PC-3 (cell line): Measurements from ENCODE around the gene EDC3.

Experiments used
- EZH2 ChIP-seq: fragments of 300-600 bp; sonication (generic); IDR thresholded peaks from one replicate; pipeline ENCODE4 v1.6.1; 2017; ENCODE audit warnings: antibody characterized with exemption, mild to moderate bottlenecking, low read length; ENCODE audit not compliant: unreplicated experiment
- EZH2phosphoT487 ChIP-seq: fragments of 300-600 bp; sonication (generic); IDR thresholded peaks from 2 replicates; pipeline ENCODE4 v1.6.1; 2018; ENCODE audit warnings: mild to moderate bottlenecking, antibody characterized with exemption, low read length, borderline replicate concordance
- TF ChIP-seq, protein P1 (sequence below): fragments of 300-600 bp; sonication (generic); conservative IDR thresholded peaks from 2 replicates; pipeline ENCODE4 v1.5.1; 2017; ENCODE audit warnings: antibody characterized with exemption, low read depth, mild to moderate bottlenecking, low read length

DNA sequence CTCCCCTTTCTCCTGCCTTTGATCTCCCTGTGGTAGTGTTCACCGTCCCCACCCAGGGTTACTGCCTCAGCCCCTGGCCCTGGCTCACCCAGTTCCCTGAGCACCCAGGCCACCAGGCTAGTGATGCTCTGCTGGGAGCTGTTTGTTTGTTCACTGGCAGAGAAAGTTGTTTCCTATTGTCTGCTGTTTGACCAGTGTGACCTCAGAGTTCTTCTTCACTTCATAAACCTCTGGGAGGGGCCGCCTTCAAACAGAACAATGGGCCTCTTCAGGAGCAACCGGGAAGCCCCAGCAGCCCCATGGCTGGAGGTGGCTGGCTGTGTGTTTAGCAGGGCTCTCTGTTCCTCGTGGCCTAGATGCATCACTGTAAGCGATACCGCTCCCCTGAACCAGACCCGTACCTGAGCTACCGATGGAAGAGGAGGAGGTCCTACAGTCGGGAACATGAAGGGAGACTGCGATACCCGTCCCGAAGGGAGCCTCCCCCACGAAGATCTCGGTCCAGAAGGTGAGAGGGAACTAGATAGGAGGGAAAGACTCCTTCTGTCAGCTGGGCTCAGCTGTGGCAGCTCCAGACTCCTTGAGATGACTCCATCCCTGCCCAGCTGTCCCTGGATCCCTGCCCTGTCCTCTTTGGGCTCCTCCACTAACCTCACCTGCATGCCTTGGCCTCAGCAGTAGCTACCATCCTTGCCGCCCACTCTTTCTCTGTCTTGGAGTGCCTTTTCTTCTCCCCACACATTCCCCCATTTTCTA is 76.8 kb downstream of the EDC3 start:
- TF ChIP-seq, protein P1, sequence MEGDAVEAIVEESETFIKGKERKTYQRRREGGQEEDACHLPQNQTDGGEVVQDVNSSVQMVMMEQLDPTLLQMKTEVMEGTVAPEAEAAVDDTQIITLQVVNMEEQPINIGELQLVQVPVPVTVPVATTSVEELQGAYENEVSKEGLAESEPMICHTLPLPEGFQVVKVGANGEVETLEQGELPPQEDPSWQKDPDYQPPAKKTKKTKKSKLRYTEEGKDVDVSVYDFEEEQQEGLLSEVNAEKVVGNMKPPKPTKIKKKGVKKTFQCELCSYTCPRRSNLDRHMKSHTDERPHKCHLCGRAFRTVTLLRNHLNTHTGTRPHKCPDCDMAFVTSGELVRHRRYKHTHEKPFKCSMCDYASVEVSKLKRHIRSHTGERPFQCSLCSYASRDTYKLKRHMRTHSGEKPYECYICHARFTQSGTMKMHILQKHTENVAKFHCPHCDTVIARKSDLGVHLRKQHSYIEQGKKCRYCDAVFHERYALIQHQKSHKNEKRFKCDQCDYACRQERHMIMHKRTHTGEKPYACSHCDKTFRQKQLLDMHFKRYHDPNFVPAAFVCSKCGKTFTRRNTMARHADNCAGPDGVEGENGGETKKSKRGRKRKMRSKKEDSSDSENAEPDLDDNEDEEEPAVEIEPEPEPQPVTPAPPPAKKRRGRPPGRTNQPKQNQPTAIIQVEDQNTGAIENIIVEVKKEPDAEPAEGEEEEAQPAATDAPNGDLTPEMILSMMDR: no peak
- TF ChIP-seq EZH2 (no peak), EZH2phosphoT487 (no peak)
